Esophagus (tissue), 2 donors: Measurements from ENCODE around the gene LTB4R2. TPM values are rescaled to one million over a fixed set of nuclear protein-coding genes. Genes with fewer than 3 reads are reported as not detected.
"Not testable (repeated sequence)": the region's sequence is repeated elsewhere in the genome, so short reads cannot be mapped to it uniquely, and the experiment has no call there.

Experiments
- H3K27ac ChIP-seq, 2 donors: one replicate each; pipeline ENCODE4 v1.5.1; 2013; ENCODE audit warnings: low read depth in 2 of 2, mild to moderate bottlenecking in 2 of 2, inconsistent platforms in 1 of 2, low read length in 1 of 2, moderate library complexity in 1 of 2
- H3K27me3 ChIP-seq, 2 donors: one replicate each; pipeline ENCODE4 v1.6.1; 2013; ENCODE audit warnings: low read length in 2 of 2, control low read depth in 1 of 2, mild to moderate bottlenecking in 1 of 2; ENCODE audit not compliant: insufficient read depth in 2 of 2, control insufficient read depth in 1 of 2
- H3K36me3 ChIP-seq, 2 donors: one replicate each; pipeline ENCODE4 v1.6.1; 2013; ENCODE audit warnings: low read length in 1 of 2; ENCODE audit not compliant: control insufficient read depth in 2 of 2, insufficient read depth in 2 of 2
- H3K4me1 ChIP-seq, 2 donors: one replicate each; pipeline ENCODE4 v1.6.1; 2013; ENCODE audit warnings: low read length in 1 of 2; ENCODE audit not compliant: control insufficient read depth in 2 of 2, insufficient read depth in 2 of 2
- H3K4me3 ChIP-seq, 2 donors: one replicate each; pipeline ENCODE4 v1.5.1; 2013; ENCODE audit warnings: low read length in 2 of 2, mild to moderate bottlenecking in 2 of 2, low read depth in 1 of 2, moderate library complexity in 1 of 2
- H3K9me3 ChIP-seq, 2 donors: one replicate each; pipeline ENCODE4 v1.6.1; 2013; ENCODE audit warnings: mild to moderate bottlenecking in 2 of 2, low read depth in 1 of 2, low read length in 1 of 2, moderate library complexity in 1 of 2; ENCODE audit not compliant: control insufficient read depth in 2 of 2, insufficient read depth in 1 of 2
- WGBS, 2 donors: extraction: QIAGEN DNeasy Blood & Tissue Kit; methylation state at CpG; one replicate each; pipeline ENCODE4 v1.1.7; 2013; 5-methylcytosine and 5-hydroxymethylcytosine counted together
- polyA plus RNA-seq, 2 donors: library from polyadenylated mRNA; stranded (reverse); fragments of 200-250 nt; gene quantifications; one replicate each; pipeline ENCODE4 v1.2.3, GENCODE V29; 2013
- donor health status: healthy with polysubstance abuse.
- donor health status: Bipolar disorder and iron deficiency.

Gene LTB4R2
- polyA plus RNA-seq, 2 donors: 11.6 to 30.4 TPM

DNA sequence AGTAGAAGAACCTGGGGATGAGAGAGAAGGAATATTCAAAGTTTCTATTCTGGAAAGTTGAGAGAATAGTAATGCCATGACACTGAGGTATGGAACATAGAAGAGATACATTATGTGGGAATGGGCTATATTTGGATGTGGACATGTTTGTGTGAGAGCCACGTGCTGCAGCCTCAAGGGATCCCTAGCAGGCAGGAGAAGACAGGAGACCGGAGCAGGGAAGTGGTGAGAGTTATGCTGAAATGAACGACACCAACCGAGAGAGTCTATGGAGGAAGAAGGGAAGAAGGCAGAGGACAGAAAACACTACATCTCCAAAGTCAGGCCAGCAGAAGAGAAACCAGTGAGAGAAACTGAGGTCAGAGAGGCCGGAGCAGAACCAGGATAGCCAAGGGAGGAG lies 39.8 kb downstream of the LTB4R2 start:
- no peaks in the 10 kb centered on the region for H3K36me3 ChIP-seq
- no peaks in the 10 kb centered on the region for H3K27me3 ChIP-seq
- no peaks in the 10 kb centered on the region for H3K9me3 ChIP-seq
- 75 to 80% methylated on average over 5 of the region's 5 CpGs for WGBS, 2 donors
- H3K4me3 ChIP-seq: no peak overlapping the region
- peaks cover 0 to 3% of the 10 kb centered on the region in 2 donors for H3K4me1 ChIP-seq
- H3K27ac ChIP-seq: no peak overlapping the region

DNA sequence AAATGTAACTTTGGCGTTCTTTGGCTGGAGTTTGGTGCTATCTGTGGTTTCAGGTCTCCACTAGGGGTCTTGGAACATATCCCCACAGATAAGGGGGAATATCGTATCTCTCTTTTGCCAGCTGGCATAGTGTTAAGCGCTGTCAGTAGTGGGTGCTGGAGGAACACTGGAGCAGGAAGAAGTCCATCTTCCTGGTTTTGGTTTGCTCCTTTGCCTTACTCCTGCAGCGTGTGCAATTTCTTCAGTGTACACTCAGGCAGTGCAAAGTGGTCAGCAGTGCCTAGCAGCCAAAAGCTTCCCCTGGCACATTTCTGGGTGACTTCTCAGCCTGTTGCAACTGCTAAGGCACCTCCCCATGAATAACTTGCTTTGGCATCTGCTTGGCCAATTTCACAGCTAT lies 41.6 kb downstream of the LTB4R2 start:
- Histone ChIP-seq H3K36me3 (no peaks in the 10 kb centered on the region), H3K27ac (no peak overlapping the region), H3K9me3 (no peaks in the 10 kb centered on the region), H3K27me3 (no peaks in the 10 kb centered on the region), H3K4me1 (peaks cover 0 to 3% of the 10 kb centered on the region in 2 donors), H3K4me3 (no peak overlapping the region)
- WGBS, 2 donors: 15 to 31% methylated on average over 4 of the region's 4 CpGs

DNA sequence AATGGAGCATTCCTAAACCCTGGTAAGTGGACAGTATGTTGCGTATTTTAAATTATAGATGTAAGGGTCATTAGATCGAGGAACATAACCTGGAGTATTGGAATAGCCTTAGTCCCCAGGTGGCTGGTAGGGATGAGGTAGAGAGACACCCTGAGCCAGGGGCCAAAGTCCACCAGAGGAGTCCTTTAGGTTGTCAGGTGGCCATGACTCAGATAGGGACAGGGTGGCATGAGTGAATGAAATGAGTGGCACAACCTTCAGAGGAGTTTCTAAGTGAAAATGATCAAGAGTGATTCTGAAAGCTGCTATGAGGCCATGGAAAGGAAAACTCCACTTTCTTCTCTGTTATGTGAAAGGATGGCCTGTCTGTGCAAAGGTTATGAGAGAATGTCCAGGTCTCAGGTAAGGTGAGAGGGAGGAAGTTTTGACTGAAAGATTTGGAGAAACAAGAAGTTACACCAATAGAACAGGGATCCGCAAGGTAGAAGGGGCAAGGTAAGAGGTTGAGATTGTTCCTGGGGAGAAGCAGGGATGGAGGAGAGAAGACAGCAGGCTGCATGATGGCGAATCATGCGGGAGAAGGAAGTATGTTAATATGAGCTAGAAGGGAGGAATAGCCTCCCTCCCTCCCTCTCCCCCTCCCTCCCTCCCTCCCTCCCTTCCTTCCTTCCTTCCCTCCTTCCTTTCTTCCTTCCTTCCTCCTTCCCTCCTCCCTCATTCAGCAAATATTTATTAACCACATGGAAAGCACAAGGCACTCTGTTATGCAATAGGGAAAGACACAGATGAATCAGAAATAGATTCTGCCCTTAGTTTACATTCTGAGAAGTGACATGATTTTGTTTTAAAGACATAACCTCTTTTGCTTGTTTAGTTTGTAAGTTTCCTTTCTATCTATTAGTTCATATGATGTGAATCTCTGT lies 43.9 kb downstream of the LTB4R2 start:
- Histone ChIP-seq H3K27ac (no peak overlapping the region), H3K27me3 (no peaks in the 10 kb centered on the region), H3K36me3 (no peaks in the 10 kb centered on the region), H3K9me3 (no peaks in the 10 kb centered on the region), H3K4me3 (no peak overlapping the region), H3K4me1 (peaks cover 0 to 3% of the 10 kb centered on the region in 2 donors)
- 66 to 86% methylated on average over 5 of the region's 5 CpGs for WGBS, 2 donors

DNA sequence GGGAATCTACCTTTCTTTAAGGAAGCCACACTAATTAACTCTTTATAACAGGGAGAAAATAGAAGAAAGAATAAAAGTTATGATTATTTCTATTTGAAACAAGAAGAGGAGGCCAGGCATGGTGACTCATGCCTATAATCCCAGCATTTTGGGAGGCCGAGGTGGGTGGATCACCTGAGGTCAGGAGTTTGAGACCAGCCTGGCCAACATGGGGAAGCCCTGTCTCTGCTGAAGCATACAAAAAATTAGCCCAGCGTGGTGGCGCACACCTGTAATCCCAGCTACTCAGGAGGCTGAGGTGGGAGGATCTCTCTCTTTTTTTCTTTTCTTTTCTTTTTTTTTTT lies 44.5 kb downstream of the LTB4R2 start:
- not testable (repeated sequence) for H3K9me3 ChIP-seq, H3K36me3 ChIP-seq, H3K4me3 ChIP-seq, H3K27me3 ChIP-seq, H3K4me1 ChIP-seq
- WGBS, 2 donors: 74 to 76% methylated on average over 3 of the region's 3 CpGs
- peak overlapping the region in 1 of 2 donors; percentile 22 for H3K27ac ChIP-seq

DNA sequence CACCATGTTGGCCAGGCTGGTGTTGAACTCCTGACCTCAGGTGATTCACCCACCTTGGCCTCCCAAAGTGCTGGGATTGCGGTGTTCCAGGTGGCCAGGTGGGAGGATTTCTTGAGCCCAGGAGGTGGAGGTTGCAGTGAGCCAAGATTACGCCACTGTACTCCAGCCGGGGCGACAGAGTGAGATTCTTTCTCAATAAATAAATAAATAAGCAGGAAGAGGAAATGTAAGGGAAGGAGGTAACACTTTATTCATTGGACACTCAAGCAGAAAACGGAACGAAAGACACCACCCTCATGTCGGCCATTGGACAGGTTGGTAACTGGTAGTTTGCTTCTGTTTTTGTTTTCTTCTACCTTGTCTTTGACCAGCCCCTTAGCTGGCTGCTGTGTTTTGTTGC lies 45.1 kb downstream of the LTB4R2 start:
- Histone ChIP-seq H3K9me3 (no peaks in the 10 kb centered on the region), H3K27ac (no peak overlapping the region), H3K4me1 (peaks cover 0 to 3% of the 10 kb centered on the region in 2 donors), H3K4me3 (no peak overlapping the region), H3K36me3 (no peaks in the 10 kb centered on the region), H3K27me3 (no peaks in the 10 kb centered on the region)
- 89 to 94% methylated on average over 7 of the region's 7 CpGs for WGBS, 2 donors

DNA sequence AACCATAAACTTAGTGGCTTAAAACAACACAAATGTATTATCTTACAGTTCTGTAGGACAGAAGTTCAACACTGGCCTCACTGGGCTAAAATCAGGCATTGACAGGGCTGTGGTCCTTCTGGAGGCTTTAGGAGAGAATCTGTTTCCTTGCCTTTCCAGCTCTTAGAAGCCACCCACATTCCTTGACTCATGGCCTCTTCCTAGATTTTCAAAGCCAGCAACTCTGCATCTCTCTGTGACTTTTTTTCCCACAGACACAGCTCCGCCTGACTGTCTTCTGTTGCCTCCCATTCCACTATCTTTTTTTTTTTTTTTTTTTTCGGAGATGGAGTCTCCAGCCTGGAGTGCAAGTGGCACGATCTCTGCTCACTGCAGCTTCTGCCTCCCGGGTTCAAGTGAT lies 46.3 kb downstream of the LTB4R2 start:
- Histone ChIP-seq H3K4me3 (no peak overlapping the region), H3K4me1 (peaks cover 0 to 3% of the 10 kb centered on the region in 2 donors), H3K27ac (no peak overlapping the region), H3K36me3 (no peaks in the 10 kb centered on the region), H3K27me3 (no peaks in the 10 kb centered on the region), H3K9me3 (no peaks in the 10 kb centered on the region)
- WGBS, 2 donors: 92 to 95% methylated on average over 4 of the region's 4 CpGs

DNA sequence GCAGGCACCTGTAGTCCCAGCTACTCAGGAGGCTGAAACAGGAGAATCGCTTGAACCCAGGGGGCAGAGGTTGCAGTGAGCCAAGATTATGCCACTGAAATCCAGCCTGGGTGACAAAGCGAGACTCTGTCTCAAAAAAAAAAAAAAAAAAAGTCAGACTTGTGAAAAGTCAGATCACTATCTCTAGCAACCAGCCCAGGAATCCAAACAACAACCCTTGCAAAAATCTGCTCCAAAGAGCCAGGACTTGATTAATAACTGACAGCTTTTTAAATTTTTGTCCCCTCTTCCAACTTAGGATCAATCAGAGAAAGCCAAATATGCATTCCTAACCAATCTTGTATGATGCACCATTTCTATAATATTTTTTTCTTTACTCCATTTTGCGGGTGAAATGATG lies 50.3 kb downstream of the LTB4R2 start:
- H3K27ac ChIP-seq: no peak overlapping the region
- no peak overlapping the region for H3K4me3 ChIP-seq
- no peaks in the 10 kb centered on the region for H3K4me1 ChIP-seq
- 89 to 99% methylated on average over 3 of the region's 3 CpGs for WGBS, 2 donors
- H3K9me3 ChIP-seq: no peaks in the 10 kb centered on the region
- no peaks in the 10 kb centered on the region for H3K27me3 ChIP-seq
- H3K36me3 ChIP-seq: no peaks in the 10 kb centered on the region

DNA sequence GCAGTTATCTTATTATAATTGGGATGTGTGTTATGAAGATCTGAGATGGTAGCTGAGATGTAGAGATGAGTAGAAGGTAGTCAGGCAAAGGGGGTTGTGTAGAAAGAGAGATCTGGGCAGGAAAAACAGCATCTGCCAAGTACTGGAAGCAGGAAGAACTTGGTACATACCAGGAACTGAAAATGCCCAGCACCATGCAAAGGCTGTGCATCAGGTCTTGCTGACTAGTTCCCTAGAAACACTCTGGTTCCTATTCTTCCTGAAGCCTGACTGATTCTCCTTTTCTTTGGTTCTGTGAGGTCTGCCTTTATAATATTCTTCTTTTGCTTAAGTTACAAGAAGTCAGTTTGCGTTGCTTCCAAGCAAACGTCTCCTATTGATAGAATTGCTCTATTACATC lies 51.4 kb downstream of the LTB4R2 start:
- H3K4me3 ChIP-seq: no peak overlapping the region
- no peaks in the 10 kb centered on the region for H3K27me3 ChIP-seq
- WGBS, 2 donors: 76 to 81% methylated on average over 2 of the region's 2 CpGs
- H3K36me3 ChIP-seq: no peaks in the 10 kb centered on the region
- H3K4me1 ChIP-seq: no peaks in the 10 kb centered on the region
- no peaks in the 10 kb centered on the region for H3K9me3 ChIP-seq
- no peak overlapping the region for H3K27ac ChIP-seq
